Vagina (tissue), 2 donors: Measurements from ENCODE around the gene PTP4A2. TPM values are rescaled to one million over a fixed set of nuclear protein-coding genes. Genes with fewer than 3 reads are reported as not detected.
"Not testable (repeated sequence)": the region's sequence is repeated elsewhere in the genome, so short reads cannot be mapped to it uniquely, and the experiment has no call there.

Experiments used
- DNase-seq, 2 donors: peaks; one replicate each; pipeline ENCODE4 v3.0.0-alpha.2; 2017; ENCODE audit errors: extremely low spot score in 2 of 2
- H3K27ac ChIP-seq: fragments of 200-600 bp; sonication (generic); one replicate; pipeline ENCODE4 v1.5.1; 2019
- H3K27me3 ChIP-seq: fragments of 200-600 bp; sonication (generic); one replicate; pipeline ENCODE4 v1.5.1; 2019
- H3K36me3 ChIP-seq, 2 donors: fragments of 200-600 bp; sonication (generic); one replicate each; pipeline ENCODE4 v1.5.1; 2017 to 2019
- H3K4me1 ChIP-seq: fragments of 200-600 bp; sonication (generic); one replicate; pipeline ENCODE4 v1.5.1; 2019
- H3K4me3 ChIP-seq, 2 donors: fragments of 200-600 bp; sonication (generic); 1 replicate in 1 of 2; 2 replicates in 1 of 2; pipeline ENCODE4 v1.5.1; 2016 to 2019
- H3K9me3 ChIP-seq: fragments of 200-600 bp; sonication (generic); one replicate; pipeline ENCODE4 v1.5.1; 2019
- POLR2A ChIP-seq, 2 donors: fragments of 450-650 bp; IDR thresholded peaks; one replicate each; pipeline ENCODE4 v1.6.1; 2017; ENCODE audit warnings: antibody characterized with exemption in 2 of 2, mild to moderate bottlenecking in 2 of 2, moderate library complexity in 2 of 2
- POLR2AphosphoS5 ChIP-seq, 2 donors: sonication (generic); formaldehyde crosslinking; IDR thresholded peaks; one replicate each; pipeline ENCODE4 v1.9.0; 2017; ENCODE audit warnings: antibody characterized with exemption in 2 of 2, mild to moderate bottlenecking in 2 of 2, low read depth in 1 of 2; ENCODE audit not compliant: insufficient read depth in 1 of 2
- intact Hi-C: fragments of 100-400 bp; cut with DNase I; formaldehyde crosslinking; loops from one replicate; pipeline ENCODE4 v1.15.1; 2023
- total RNA-seq: library from RNA; depleted of rRNA; stranded (reverse); fragments of >200 nt; gene quantifications from one replicate; pipeline ENCODE4 v1.2.3, GENCODE V29; 2016
- TF ChIP-seq, protein P1 (sequence below), 3 experiments: fragments of 450-650 bp in 2 of 3; fragments of 200-600 bp in 1 of 3; sonication (generic) in 1 of 3; IDR thresholded peaks; one replicate each; pipeline ENCODE4 v1.5.1; 2017 to 2019; ENCODE audit warnings: antibody characterized with exemption in 3 of 3, mild to moderate bottlenecking in 2 of 3, moderate library complexity in 2 of 3

PTP4A2 gene
- total RNA-seq, 1 donor from 2014 or later, result 112 TPM

GRCh38 chr1:31930836-31931592 lies 7.2 kb downstream of the PTP4A2 start:
- H3K27ac ChIP-seq, result peak overlapping the region; percentile 37
- H3K36me3 ChIP-seq, result no peaks in the 10 kb centered on the region
- no peak for DNase-seq
- TF ChIP-seq POLR2AphosphoS5 (IDR thresholded peaks at IDR 0.05; ENCODE audit: insufficient read depth in 1 of 2, low read depth in 1 of 2) (no peak), POLR2A (IDR thresholded peaks at IDR 0.05) (no peak)
- TF ChIP-seq, protein P1, sequence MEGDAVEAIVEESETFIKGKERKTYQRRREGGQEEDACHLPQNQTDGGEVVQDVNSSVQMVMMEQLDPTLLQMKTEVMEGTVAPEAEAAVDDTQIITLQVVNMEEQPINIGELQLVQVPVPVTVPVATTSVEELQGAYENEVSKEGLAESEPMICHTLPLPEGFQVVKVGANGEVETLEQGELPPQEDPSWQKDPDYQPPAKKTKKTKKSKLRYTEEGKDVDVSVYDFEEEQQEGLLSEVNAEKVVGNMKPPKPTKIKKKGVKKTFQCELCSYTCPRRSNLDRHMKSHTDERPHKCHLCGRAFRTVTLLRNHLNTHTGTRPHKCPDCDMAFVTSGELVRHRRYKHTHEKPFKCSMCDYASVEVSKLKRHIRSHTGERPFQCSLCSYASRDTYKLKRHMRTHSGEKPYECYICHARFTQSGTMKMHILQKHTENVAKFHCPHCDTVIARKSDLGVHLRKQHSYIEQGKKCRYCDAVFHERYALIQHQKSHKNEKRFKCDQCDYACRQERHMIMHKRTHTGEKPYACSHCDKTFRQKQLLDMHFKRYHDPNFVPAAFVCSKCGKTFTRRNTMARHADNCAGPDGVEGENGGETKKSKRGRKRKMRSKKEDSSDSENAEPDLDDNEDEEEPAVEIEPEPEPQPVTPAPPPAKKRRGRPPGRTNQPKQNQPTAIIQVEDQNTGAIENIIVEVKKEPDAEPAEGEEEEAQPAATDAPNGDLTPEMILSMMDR (IDR thresholded peaks at IDR 0.05), result no peak
- peaks cover 95% of the 10 kb centered on the region for H3K4me1 ChIP-seq
- intact Hi-C loops, result no loop called here
- no peaks in the 10 kb centered on the region for H3K27me3 ChIP-seq
- H3K4me3 ChIP-seq, result no peak overlapping the region
- no peaks in the 10 kb centered on the region for H3K9me3 ChIP-seq

- TF ChIP-seq, protein P1 (IDR thresholded peaks at IDR 0.05), result no peak
- TF ChIP-seq POLR2AphosphoS5 (IDR thresholded peaks at IDR 0.05; ENCODE audit: insufficient read depth in 1 of 2, low read depth in 1 of 2) (no peak), POLR2A (IDR thresholded peaks at IDR 0.05) (no peak)
- intact Hi-C loops, result no loop called here
- Histone ChIP-seq H3K9me3 (no peaks in the 10 kb centered on the region), H3K27me3 (no peaks in the 10 kb centered on the region), H3K27ac (peak overlapping the region; percentile 15), H3K36me3 (no peaks in the 10 kb centered on the region), H3K4me3 (no peak overlapping the region), H3K4me1 (peaks cover 95% of the 10 kb centered on the region)
- no peak for DNase-seq
These were observed 10.5 kb downstream of the PTP4A2 start for GRCh38 chr1:31927661-31927980.

DNA sequence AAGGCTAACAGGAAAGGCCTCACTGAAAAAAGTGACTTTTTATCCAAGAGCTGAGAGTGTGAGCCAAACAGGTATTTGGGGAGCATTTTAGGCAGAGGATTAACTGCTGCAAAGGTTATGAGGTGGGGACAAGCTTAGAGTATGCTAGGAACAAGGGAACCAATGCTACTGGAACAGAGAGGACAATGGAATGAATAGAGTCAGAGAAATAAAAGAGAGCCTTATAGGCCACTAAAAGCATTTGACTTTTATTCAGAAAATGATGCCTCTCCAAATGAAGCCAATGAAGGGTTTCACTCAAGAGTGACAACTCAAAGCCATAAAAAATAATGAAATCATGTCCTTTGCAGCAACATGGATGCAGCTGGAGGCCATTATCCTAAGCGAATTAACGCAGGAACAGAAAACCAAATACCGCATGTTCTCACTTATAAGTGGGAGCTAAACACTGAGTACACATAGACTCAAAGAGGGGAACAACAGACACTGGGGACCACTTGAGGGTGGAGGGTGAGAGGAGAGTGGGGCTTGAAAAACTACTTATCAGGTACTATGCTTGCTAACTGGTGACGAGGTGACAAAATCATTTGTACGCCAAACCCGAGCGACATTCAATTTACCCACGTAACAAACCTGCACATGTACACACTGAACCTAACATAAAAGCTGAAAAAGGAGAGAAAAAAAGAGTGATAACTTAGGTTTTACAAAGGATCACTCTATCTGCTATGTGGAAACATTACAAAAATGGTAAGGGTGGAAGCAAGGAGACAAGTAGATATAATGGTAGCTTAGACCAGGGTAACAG lies 11.1 kb downstream of the PTP4A2 start:
- no peak for DNase-seq
- Histone ChIP-seq H3K9me3 (no peaks in the 10 kb centered on the region), H3K36me3 (no peaks in the 10 kb centered on the region), H3K4me1 (peaks cover 95% of the 10 kb centered on the region), H3K27ac (peak overlapping the region; percentile 15), H3K27me3 (no peaks in the 10 kb centered on the region), H3K4me3 (no peak overlapping the region)
- intact Hi-C loops, result no loop called here
- TF ChIP-seq POLR2AphosphoS5 (IDR thresholded peaks at IDR 0.05; ENCODE audit: insufficient read depth in 1 of 2, low read depth in 1 of 2) (no peak), POLR2A (IDR thresholded peaks at IDR 0.05) (no peak)
- TF ChIP-seq, protein P1 (IDR thresholded peaks at IDR 0.05), result no peak

- TF ChIP-seq, protein P1 (IDR thresholded peaks at IDR 0.05), result no peak
- TF ChIP-seq POLR2AphosphoS5 (IDR thresholded peaks at IDR 0.05; ENCODE audit: insufficient read depth in 1 of 2, low read depth in 1 of 2), result no peak
- TF ChIP-seq POLR2A (IDR thresholded peaks at IDR 0.05), result no peak
- Histone ChIP-seq H3K27me3 (no peaks in the 10 kb centered on the region), H3K4me3 (no peak overlapping the region), H3K4me1 (peaks cover 95% of the 10 kb centered on the region), H3K9me3 (no peaks in the 10 kb centered on the region), H3K36me3 (no peaks in the 10 kb centered on the region), H3K27ac (no peak overlapping the region)
- no peak for DNase-seq
- intact Hi-C loops, result no loop called here
These were observed 11.9 kb downstream of the PTP4A2 start for GRCh38 chr1:31926252-31926651.

DNA sequence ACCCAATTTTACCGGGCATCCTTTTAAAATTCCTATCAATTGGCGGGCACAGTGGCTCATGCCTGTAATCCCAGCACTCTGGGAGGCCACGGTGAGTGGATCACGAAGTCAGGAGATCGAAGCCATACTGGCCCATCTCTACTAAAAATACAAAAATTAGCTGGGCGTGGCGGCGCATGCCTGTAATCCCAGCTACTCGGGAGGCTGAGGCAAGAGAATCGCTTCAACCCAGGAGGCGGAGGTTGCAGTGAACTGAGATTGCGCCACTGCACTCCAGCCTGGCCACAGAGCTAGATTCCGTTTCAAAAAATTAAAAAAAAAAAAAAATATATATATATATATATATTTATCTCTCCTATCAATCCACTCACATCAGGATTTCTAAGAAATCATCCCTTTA lies 12.3 kb downstream of the PTP4A2 start:
- H3K4me3 ChIP-seq, H3K9me3 ChIP-seq, H3K27me3 ChIP-seq, intact Hi-C loops, H3K36me3 ChIP-seq, DNase-seq, H3K27ac ChIP-seq: not testable (repeated sequence)
- peaks cover 91% of the 10 kb centered on the region for H3K4me1 ChIP-seq
